H9 (cell line): ENCODE measurements around the gene SERPINA5. TPM values are rescaled to one million over a fixed set of nuclear protein-coding genes. Genes with fewer than 3 reads are reported as not detected.

Source experiments
- DNase-seq: peaks from one replicate; pipeline ENCODE4 v3.0.0-alpha.2; 2017
- H2AFZ ChIP-seq: one replicate; pipeline ENCODE4 v1.6.1; 2013; ENCODE audit warnings: mild to moderate bottlenecking, low read length, control low read depth, moderate library complexity
- H2AK5ac ChIP-seq: 2 replicates; pipeline ENCODE4 v1.6.1; 2013; ENCODE audit warnings: low read length, control low read depth, mixed read lengths; ENCODE audit not compliant: insufficient read length
- H2BK120ac ChIP-seq: one replicate; pipeline ENCODE4 v1.6.1; 2013; ENCODE audit warnings: low read depth, mild to moderate bottlenecking, low read length, control low read depth, inconsistent platforms; ENCODE audit not compliant: poor library complexity, severe bottlenecking
- H2BK12ac ChIP-seq: 2 replicates; pipeline ENCODE4 v1.6.1; 2013; ENCODE audit warnings: low read length, control low read depth, mixed read lengths, low read depth; ENCODE audit not compliant: insufficient read length
- H2BK15ac ChIP-seq: 2 replicates; pipeline ENCODE4 v1.6.1; 2013; ENCODE audit warnings: low read depth, low read length, control low read depth
- H2BK20ac ChIP-seq: one replicate; pipeline ENCODE4 v1.6.1; 2013; ENCODE audit warnings: low read depth, mild to moderate bottlenecking, low read length, control low read depth, inconsistent platforms; ENCODE audit not compliant: poor library complexity, severe bottlenecking
- H2BK5ac ChIP-seq: 2 replicates; pipeline ENCODE4 v1.6.1; 2013; ENCODE audit warnings: low read length, control low read depth, mixed read lengths; ENCODE audit not compliant: insufficient read length
- H3K14ac ChIP-seq: 2 replicates; pipeline ENCODE4 v1.6.1; 2013; ENCODE audit warnings: low read length, control low read depth; ENCODE audit not compliant: insufficient read depth
- H3K18ac ChIP-seq: 2 replicates; pipeline ENCODE4 v1.6.1; 2013; ENCODE audit warnings: low read depth, mild to moderate bottlenecking, mixed read lengths, low read length, control low read depth; ENCODE audit not compliant: insufficient read length
- H3K23ac ChIP-seq: 2 replicates; pipeline ENCODE4 v1.6.1; 2013; ENCODE audit warnings: low read length, control low read depth, mixed read lengths, low read depth; ENCODE audit not compliant: insufficient read length
- H3K23me2 ChIP-seq: 2 replicates; pipeline ENCODE4 v1.6.1; 2013; ENCODE audit warnings: low read depth, mild to moderate bottlenecking, mixed read lengths, low read length, control low read depth; ENCODE audit not compliant: insufficient read length, poor library complexity, severe bottlenecking
- H3K27ac ChIP-seq: 2 replicates; pipeline ENCODE4 v1.5.1; 2013; ENCODE audit warnings: low read length, control low read depth, mixed read lengths, low read depth; ENCODE audit not compliant: insufficient read length
- H3K27me3 ChIP-seq: 2 replicates; pipeline ENCODE4 v1.6.1; 2013; ENCODE audit warnings: low read length, control low read depth, inconsistent platforms; ENCODE audit not compliant: insufficient read depth
- H3K4ac ChIP-seq: 2 replicates; pipeline ENCODE4 v1.6.1; 2013; ENCODE audit warnings: low read depth, mild to moderate bottlenecking, control low read depth, inconsistent platforms, low read length, moderate library complexity
- H3K4me1 ChIP-seq: 2 replicates; pipeline ENCODE4 v1.6.1; 2013; ENCODE audit warnings: low read length, control low read depth, inconsistent platforms; ENCODE audit not compliant: insufficient read depth
- H3K4me2 ChIP-seq: 2 replicates; pipeline ENCODE4 v1.6.1; 2013; ENCODE audit warnings: low read length, control low read depth, mixed read lengths; ENCODE audit not compliant: insufficient read length, insufficient read depth
- H3K56ac ChIP-seq: 2 replicates; pipeline ENCODE4 v1.6.1; 2013; ENCODE audit warnings: low read depth, mild to moderate bottlenecking, mixed read lengths, low read length, control low read depth; ENCODE audit not compliant: insufficient read length
- H3K79me1 ChIP-seq: 2 replicates; pipeline ENCODE4 v1.6.1; 2013; ENCODE audit warnings: low read depth, mild to moderate bottlenecking, moderate library complexity, low read length, control low read depth, inconsistent platforms; ENCODE audit not compliant: insufficient read depth, poor library complexity, severe bottlenecking
- H3K79me2 ChIP-seq: 2 replicates; pipeline ENCODE4 v1.6.1; 2013; ENCODE audit warnings: low read length, control low read depth, inconsistent platforms; ENCODE audit not compliant: insufficient read depth
- H3K9ac ChIP-seq: 2 replicates; pipeline ENCODE4 v1.6.1; 2013; ENCODE audit warnings: low read length, control low read depth, mixed read lengths; ENCODE audit not compliant: insufficient read length; ENCODE audit errors: extremely low read depth
- H3K9me3 ChIP-seq: one replicate; pipeline ENCODE4 v1.6.1; 2013; ENCODE audit warnings: low read depth, low read length, inconsistent platforms; ENCODE audit not compliant: control insufficient read depth
- H3T11ph ChIP-seq: one replicate; pipeline ENCODE4 v1.6.1; 2013; ENCODE audit warnings: mild to moderate bottlenecking, low read length, control low read depth, inconsistent platforms
- H4K20me1 ChIP-seq: one replicate; pipeline ENCODE4 v1.6.1; 2013; ENCODE audit not compliant: control insufficient read depth, insufficient read length, insufficient read depth
- H4K5ac ChIP-seq: 2 replicates; pipeline ENCODE4 v1.6.1; 2013; ENCODE audit warnings: low read depth, mild to moderate bottlenecking, mixed read lengths, low read length, control low read depth; ENCODE audit not compliant: insufficient read length
- H4K8ac ChIP-seq: replicated peaks from 2 replicates; pipeline ENCODE4 v1.6.1; 2013; ENCODE audit warnings: low read length, control low read depth, mixed read lengths, low read depth; ENCODE audit not compliant: insufficient read length
- H4K91ac ChIP-seq: 2 replicates; pipeline ENCODE4 v1.6.1; 2013; ENCODE audit warnings: low read depth, mild to moderate bottlenecking, moderate library complexity, mixed read lengths, low read length, control low read depth; ENCODE audit not compliant: insufficient read length
- H3K27ac Mint-ChIP-seq, 3 experiments: 2 replicates in 2 of 3; 3 replicates in 1 of 3; pipeline ENCODE4 v1.8.0; 2020 to 2021; ENCODE audit warnings: mixed read lengths in 3 of 3, mild to moderate bottlenecking in 1 of 3, moderate library complexity in 1 of 3
- H3K27me3 Mint-ChIP-seq: 2 replicates; pipeline ENCODE4 v1.8.0; 2021; ENCODE audit warnings: low read depth, mild to moderate bottlenecking, moderate library complexity, mixed read lengths
- H3K36me3 Mint-ChIP-seq, 3 experiments: 2 replicates in 2 of 3; 3 replicates in 1 of 3; pipeline ENCODE4 v1.8.0; 2020 to 2021; ENCODE audit warnings: low read depth in 3 of 3, mixed read lengths in 3 of 3; ENCODE audit not compliant: insufficient read depth in 1 of 3
- H3K4me1 Mint-ChIP-seq, 2 experiments: 2 replicates each; pipeline ENCODE4 v1.8.0; 2020; ENCODE audit warnings: mixed read lengths in 2 of 2
- H3K4me3 Mint-ChIP-seq, 2 experiments: 2 replicates in 1 of 2; 3 replicates in 1 of 2; pipeline ENCODE4 v1.8.0; 2020 to 2021; ENCODE audit warnings: mild to moderate bottlenecking in 2 of 2, mixed read lengths in 2 of 2, moderate library complexity in 1 of 2
- H3K9me3 Mint-ChIP-seq, 2 experiments: 2 replicates in 1 of 2; 3 replicates in 1 of 2; pipeline ENCODE4 v1.8.0; 2020; ENCODE audit warnings: mild to moderate bottlenecking in 2 of 2, mixed read lengths in 2 of 2, moderate library complexity in 1 of 2
- WGBS: extraction: QIAGEN DNeasy Blood & Tissue Kit; methylation state at CpG from one replicate; pipeline ENCODE4 v1.1.7; 2013; ENCODE audit warnings: missing lambda C conversion rate, low lambda C conversion rate, mixed read lengths; ENCODE audit not compliant: insufficient read length; ENCODE audit errors: extremely low coverage; 5-methylcytosine and 5-hydroxymethylcytosine counted together
- total RNA-seq: library from RNA; stranded (reverse); gene quantifications from 2 replicates; pipeline ENCODE4 v1.2.1, GENCODE V29; 2021
- TF ChIP-seq, protein P1 (sequence below): fragments of 200-600 bp; sonication (generic); conservative IDR thresholded peaks from 3 replicates; pipeline ENCODE4 v1.8.0; 2021; ENCODE audit warnings: antibody characterized with exemption, mild to moderate bottlenecking

Gene SERPINA5
- total RNA-seq, 1 experiment from 2014 or later = 1.1 TPM

DNA sequence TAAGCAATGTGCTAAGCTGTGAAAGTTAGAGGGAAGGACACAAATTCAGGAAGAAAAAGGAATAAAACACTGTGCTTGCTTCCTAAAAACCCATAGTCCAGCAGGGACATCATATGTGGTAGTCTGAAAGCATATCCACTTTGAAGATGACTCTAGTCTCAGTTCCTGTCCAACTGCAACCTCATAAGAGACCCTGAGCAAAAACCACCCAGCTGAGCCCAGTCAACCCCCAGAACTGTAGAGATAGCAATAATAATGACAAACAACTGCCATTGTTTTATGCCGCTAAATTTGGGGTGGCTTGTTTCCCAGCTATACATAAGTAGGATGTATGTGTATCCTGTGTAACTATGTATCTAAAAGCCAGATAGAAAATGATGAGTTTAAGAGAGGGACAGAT lies 23.9 kb upstream of the SERPINA5 start:
- Histone ChIP-seq H3K56ac (no peak overlapping the region), H2BK120ac (no peak overlapping the region), H4K8ac (no peak overlapping the region), H3K14ac (no peak overlapping the region), H3K4me2 (no peak overlapping the region), H3K23me2 (no peaks in the 10 kb centered on the region), H3K9ac (no peak overlapping the region), H3T11ph (no peak overlapping the region), H3K4me1 (no peaks in the 10 kb centered on the region), H4K91ac (no peak overlapping the region), H3K27me3 (no peaks in the 10 kb centered on the region), H3K79me2 (no peaks in the 10 kb centered on the region), H3K9me3 (no peaks in the 10 kb centered on the region), H4K20me1 (no peaks in the 10 kb centered on the region), H2BK12ac (no peak overlapping the region), H3K79me1 (no peaks in the 10 kb centered on the region), H2BK5ac (no peak overlapping the region), H3K18ac (no peak overlapping the region), H2BK20ac (no peak overlapping the region), H3K23ac (no peak overlapping the region), H3K27ac (no peak overlapping the region), H2BK15ac (no peak overlapping the region), H3K4ac (no peak overlapping the region), H4K5ac (no peak overlapping the region), H2AK5ac (no peak overlapping the region), H2AFZ (no peak overlapping the region)
- Mint-ChIP-seq H3K27me3 (peaks cover 6% of the 10 kb centered on the region), H3K4me3 (no peak overlapping the region), H3K9me3 (peaks cover 19 to 27% of the 10 kb centered on the region in 2 experiments), H3K27ac (no peak overlapping the region), H3K36me3 (peaks cover 2 to 8% (median 4%) of the 10 kb centered on the region in 3 experiments; a peak in 4 of 7 replicates), H3K4me1 (peaks cover 2 to 5% of the 10 kb centered on the region in 2 experiments; a peak in 2 of 4 replicates)
- TF ChIP-seq, protein P1, sequence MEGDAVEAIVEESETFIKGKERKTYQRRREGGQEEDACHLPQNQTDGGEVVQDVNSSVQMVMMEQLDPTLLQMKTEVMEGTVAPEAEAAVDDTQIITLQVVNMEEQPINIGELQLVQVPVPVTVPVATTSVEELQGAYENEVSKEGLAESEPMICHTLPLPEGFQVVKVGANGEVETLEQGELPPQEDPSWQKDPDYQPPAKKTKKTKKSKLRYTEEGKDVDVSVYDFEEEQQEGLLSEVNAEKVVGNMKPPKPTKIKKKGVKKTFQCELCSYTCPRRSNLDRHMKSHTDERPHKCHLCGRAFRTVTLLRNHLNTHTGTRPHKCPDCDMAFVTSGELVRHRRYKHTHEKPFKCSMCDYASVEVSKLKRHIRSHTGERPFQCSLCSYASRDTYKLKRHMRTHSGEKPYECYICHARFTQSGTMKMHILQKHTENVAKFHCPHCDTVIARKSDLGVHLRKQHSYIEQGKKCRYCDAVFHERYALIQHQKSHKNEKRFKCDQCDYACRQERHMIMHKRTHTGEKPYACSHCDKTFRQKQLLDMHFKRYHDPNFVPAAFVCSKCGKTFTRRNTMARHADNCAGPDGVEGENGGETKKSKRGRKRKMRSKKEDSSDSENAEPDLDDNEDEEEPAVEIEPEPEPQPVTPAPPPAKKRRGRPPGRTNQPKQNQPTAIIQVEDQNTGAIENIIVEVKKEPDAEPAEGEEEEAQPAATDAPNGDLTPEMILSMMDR = no peak
- no CpG with 5 or more reads among the region's 1 CpG for WGBS
- DNase-seq = no peak
